SU-DHL-6 (cell line): ENCODE data around the gene MOB3B.

Experiments used
- H2AFZ ChIP-seq: fragments of 200-600 bp; sonication (generic); 2 replicates; pipeline ENCODE4 v1.6.1; 2014; ENCODE audit warnings: low read depth, mild to moderate bottlenecking, moderate library complexity, mixed read lengths, antibody characterized with exemption, low read length; ENCODE audit not compliant: severe bottlenecking
- H3F3A ChIP-seq: fragments of 200-600 bp; shearing (Covaris generic); 2 replicates; pipeline ENCODE4 v1.6.0; 2016; ENCODE audit warnings: antibody characterized with exemption, mild to moderate bottlenecking; ENCODE audit not compliant: insufficient read depth
- H3K27ac ChIP-seq: fragments of 200-600 bp; sonication (generic); 2 replicates; pipeline ENCODE4 v1.5.1; 2016; ENCODE audit warnings: low read depth, mild to moderate bottlenecking, low read length, moderate library complexity, mixed read lengths
- H3K27me3 ChIP-seq: fragments of 200-600 bp; sonication (generic), shearing (Covaris generic); 2 replicates; pipeline ENCODE4 v1.6.0; 2014; ENCODE audit warnings: mild to moderate bottlenecking, low read length
- H3K36me3 ChIP-seq: fragments of 200-600 bp; sonication (generic); 2 replicates; pipeline ENCODE4 v1.6.1; 2014; ENCODE audit warnings: mild to moderate bottlenecking, low read length, mixed read lengths
- H3K4me2 ChIP-seq: fragments of 300-600, 200-600 bp; shearing (Covaris generic), sonication (generic); 2 replicates; pipeline ENCODE4 v1.6.0; 2014; ENCODE audit warnings: low read length, low read depth, mild to moderate bottlenecking; ENCODE audit not compliant: poor library complexity, severe bottlenecking
- H3K4me3 ChIP-seq: fragments of 200-600 bp; sonication (generic); 2 replicates; pipeline ENCODE4 v1.5.1; 2014; ENCODE audit warnings: antibody characterized with exemption, low read length, mild to moderate bottlenecking, mixed read lengths; ENCODE audit not compliant: insufficient read depth, poor library complexity, severe bottlenecking
- H3K79me2 ChIP-seq: fragments of 200-600 bp; sonication (generic); 2 replicates; pipeline ENCODE4 v1.6.1; 2014; ENCODE audit warnings: mild to moderate bottlenecking, low read length, moderate library complexity; ENCODE audit not compliant: insufficient read depth
- H3K9ac ChIP-seq: fragments of 200-600 bp; sonication (generic); 2 replicates; pipeline ENCODE4 v1.7.0; 2014; ENCODE audit warnings: mild to moderate bottlenecking, low read length
- H3K9me2 ChIP-seq: fragments of 200-600 bp; sonication (generic); replicated peaks from 2 replicates; pipeline ENCODE4 v1.6.1; 2014; ENCODE audit warnings: low read length; ENCODE audit not compliant: insufficient read depth
- H3K9me3 ChIP-seq: fragments of 200-600 bp; sonication (generic); 2 replicates; pipeline ENCODE4 v1.6.1; 2014; ENCODE audit warnings: low read length, mixed read lengths; ENCODE audit not compliant: insufficient read depth
- H4K20me1 ChIP-seq: fragments of 200-600 bp; sonication (generic); 2 replicates; pipeline ENCODE4 v1.6.1; 2014; ENCODE audit warnings: low read depth, mild to moderate bottlenecking, antibody characterized with exemption, low read length, moderate library complexity, mixed read lengths
- CTCF ChIP-seq: fragments of 200-600 bp; sonication (generic); IDR thresholded peaks from one replicate; pipeline ENCODE4 v1.5.1; 2017; ENCODE audit warnings: antibody characterized with exemption, mild to moderate bottlenecking, low read length, moderate library complexity; ENCODE audit not compliant: insufficient read depth, poor library complexity, severe bottlenecking
- EZH2phosphoT487 ChIP-seq: fragments of 200-600 bp; sonication (generic), shearing (Covaris generic); conservative IDR thresholded peaks from 2 replicates; pipeline ENCODE4 v1.6.1; 2018; ENCODE audit warnings: mild to moderate bottlenecking, antibody characterized with exemption, low read length, moderate library complexity, mixed read lengths

Gene MOB3B

GRCh38 chr9:27292659-27293405, 236.8 kb downstream of the MOB3B start:
- Histone ChIP-seq H4K20me1 (no peaks in the 10 kb centered on the region), H3K27ac (no peak overlapping the region), H3K9me3 (no peaks in the 10 kb centered on the region), H3K9ac (no peak overlapping the region), H3K4me2 (no peak overlapping the region), H3K27me3 (no peaks in the 10 kb centered on the region), H2AFZ (no peak overlapping the region), H3K4me3 (no peak overlapping the region), H3K36me3 (no peaks in the 10 kb centered on the region), H3F3A (no peaks in the 10 kb centered on the region), H3K9me2 (no peaks in the 10 kb centered on the region), H3K79me2 (no peaks in the 10 kb centered on the region)
- TF ChIP-seq EZH2phosphoT487 (no peak), CTCF (no peak)

DNA sequence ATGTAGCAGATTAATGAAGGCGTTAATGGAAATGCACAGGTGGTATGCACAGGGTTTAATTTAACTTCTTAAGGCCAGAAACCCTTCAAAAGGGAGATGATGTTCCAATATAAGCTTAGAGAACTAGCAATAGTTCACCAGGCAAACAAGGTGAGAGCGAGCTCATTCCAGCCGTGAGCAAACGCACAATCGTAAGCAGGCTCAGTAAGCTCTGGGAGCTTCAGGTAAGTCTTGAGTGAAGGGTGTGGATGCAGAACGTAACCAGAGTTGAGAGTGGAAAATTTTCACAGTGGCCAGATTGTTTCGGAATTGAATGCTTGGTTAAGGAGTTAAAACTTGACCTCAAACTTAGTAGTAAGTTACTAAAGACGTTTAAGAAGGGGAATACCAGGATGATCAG, 238.3 kb downstream of the MOB3B start:
- H3K27ac ChIP-seq, result no peak overlapping the region
- H3K9ac ChIP-seq, result no peak overlapping the region
- no peak overlapping the region for H2AFZ ChIP-seq
- no peaks in the 10 kb centered on the region for H3K79me2 ChIP-seq
- TF ChIP-seq CTCF, result no peak
- TF ChIP-seq EZH2phosphoT487, result no peak
- no peaks in the 10 kb centered on the region for H3F3A ChIP-seq
- H4K20me1 ChIP-seq, result no peaks in the 10 kb centered on the region
- no peaks in the 10 kb centered on the region for H3K9me3 ChIP-seq
- no peaks in the 10 kb centered on the region for H3K27me3 ChIP-seq
- no peak overlapping the region for H3K4me2 ChIP-seq
- H3K36me3 ChIP-seq, result no peaks in the 10 kb centered on the region
- H3K4me3 ChIP-seq, result no peak overlapping the region
- H3K9me2 ChIP-seq, result no peaks in the 10 kb centered on the region

DNA sequence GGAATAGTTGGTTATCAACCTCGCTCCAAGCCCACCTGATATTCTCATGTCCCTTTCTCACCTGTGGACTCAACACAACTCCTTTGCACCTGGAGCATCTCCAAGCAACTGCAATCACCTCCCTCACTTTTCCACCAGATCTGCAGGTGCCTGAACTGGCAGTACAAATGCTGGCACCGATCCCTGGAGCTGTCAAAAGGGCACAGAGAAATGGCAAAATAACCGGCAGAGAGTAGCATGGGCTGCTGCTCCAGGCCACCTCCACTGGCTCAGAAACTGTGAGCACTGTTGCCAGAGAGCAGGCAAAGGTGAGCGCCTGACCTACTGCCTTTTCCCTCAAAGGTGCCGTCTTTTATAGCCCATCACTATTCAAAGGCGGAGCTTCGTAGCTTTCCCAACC, 247.3 kb downstream of the MOB3B start:
- Histone ChIP-seq H3K79me2 (no peaks in the 10 kb centered on the region), H3K4me2 (no peak overlapping the region)
- TF ChIP-seq EZH2phosphoT487 (no peak), CTCF (no peak)

More for the DNA sequence above, 247.3 kb downstream of the MOB3B start:
- Histone ChIP-seq H4K20me1 (no peaks in the 10 kb centered on the region), H3K9ac (no peak overlapping the region), H3F3A (no peaks in the 10 kb centered on the region), H3K27ac (no peak overlapping the region), H3K27me3 (no peaks in the 10 kb centered on the region), H3K9me3 (no peaks in the 10 kb centered on the region), H2AFZ (no peak overlapping the region), H3K9me2 (no peaks in the 10 kb centered on the region), H3K4me3 (no peak overlapping the region), H3K36me3 (no peaks in the 10 kb centered on the region)
